A673 (cell line): ENCODE results near the gene RBM17.
A peak's percentile ranks its signal among the peaks of the same experiment; 100 is the strongest.

ENCODE experiments used
- CTCF ChIP-seq: fragments of 300-800, 200-600 bp; sonication (generic); conservative IDR thresholded peaks from 2 replicates; pipeline ENCODE4 v1.5.1; 2017; ENCODE audit warnings: low read depth, mild to moderate bottlenecking, antibody characterized with exemption, low read length, moderate library complexity, mixed read lengths
- EZH2 ChIP-seq: fragments of 200-600 bp; sonication (generic); IDR thresholded peaks from 2 replicates; pipeline ENCODE4 v1.6.1; 2017; ENCODE audit warnings: borderline replicate concordance, low read depth, mild to moderate bottlenecking, mixed read lengths, antibody characterized with exemption, low read length; ENCODE audit not compliant: poor library complexity, severe bottlenecking

GRCh38 chr10:6088721-6089333 is at the start of gene RBM17:
- TF ChIP-seq CTCF (peak; percentile 100), EZH2 (no peak)
